DND-41 (cell line): ENCODE results near the gene TBC1D1.

Experiments
- ATAC-seq: fragments of 200-7000 bp; cut with Tn5 transposase; 3 replicates; pipeline ENCODE4 v1.9.1; 2021; ENCODE audit warnings: low read depth; ENCODE audit not compliant: insufficient read depth
- DNase-seq: peaks from one replicate; pipeline ENCODE4 v3.0.0-alpha.2; 2020
- H2AFZ ChIP-seq: 2 replicates; pipeline ENCODE4 v1.6.0; 2012; ENCODE audit warnings: low read depth, low read length
- H3K27ac ChIP-seq: 2 replicates; pipeline ENCODE4 v1.5.1; 2012; ENCODE audit warnings: low read length, inconsistent platforms
- H3K27me3 ChIP-seq: fragments of 200-600 bp; sonication (generic); 2 replicates; pipeline ENCODE4 v1.6.0; 2012; ENCODE audit warnings: low read length, mild to moderate bottlenecking, inconsistent platforms; ENCODE audit not compliant: insufficient read depth, poor library complexity
- H3K36me3 ChIP-seq: 2 replicates; pipeline ENCODE4 v1.5.1; 2012; ENCODE audit warnings: low read length, inconsistent platforms; ENCODE audit not compliant: insufficient read depth
- H3K4me1 ChIP-seq: 2 replicates; pipeline ENCODE4 v1.5.1; 2012; ENCODE audit warnings: mild to moderate bottlenecking, low read length; ENCODE audit not compliant: insufficient read depth
- H3K4me2 ChIP-seq: 2 replicates; pipeline ENCODE4 v1.6.0; 2012; ENCODE audit warnings: mild to moderate bottlenecking, moderate library complexity, low read length, inconsistent platforms; ENCODE audit not compliant: insufficient read depth
- H3K4me3 ChIP-seq, 2 experiments: fragments of 200-600 bp in 1 of 2; shearing (Covaris generic) in 1 of 2; 2 replicates each; pipeline ENCODE4 v1.5.1; 2012 to 2016; ENCODE audit warnings: inconsistent platforms in 2 of 2, low read length in 2 of 2, mild to moderate bottlenecking in 2 of 2, low read depth in 1 of 2, moderate library complexity in 1 of 2
- H3K79me2 ChIP-seq: 2 replicates; pipeline ENCODE4 v1.6.0; 2012; ENCODE audit warnings: low read length, inconsistent platforms; ENCODE audit not compliant: insufficient read depth
- H3K9ac ChIP-seq: 2 replicates; pipeline ENCODE4 v1.6.0; 2012; ENCODE audit warnings: low read depth, mild to moderate bottlenecking, inconsistent platforms, low read length, moderate library complexity
- H3K9me3 ChIP-seq: 2 replicates; pipeline ENCODE4 v1.5.1; 2012; ENCODE audit warnings: low read length, moderate library complexity, mild to moderate bottlenecking, inconsistent platforms; ENCODE audit not compliant: insufficient read depth, severe bottlenecking
- H4K20me1 ChIP-seq: 2 replicates; pipeline ENCODE4 v1.6.0; 2012; ENCODE audit warnings: low read length; ENCODE audit not compliant: insufficient read depth
- CTCF ChIP-seq: IDR thresholded peaks from 2 replicates; pipeline ENCODE4 v1.5.1; 2012; ENCODE audit warnings: borderline replicate concordance, low read length, moderate library complexity, mild to moderate bottlenecking; ENCODE audit not compliant: poor library complexity, severe bottlenecking; ENCODE audit errors: extremely low read depth
- EZH2 ChIP-seq: IDR thresholded peaks from 3 replicates; pipeline ENCODE4 v1.6.1; 2012; ENCODE audit warnings: borderline replicate concordance, low read depth, mild to moderate bottlenecking, moderate library complexity, low read length, inconsistent platforms; ENCODE audit not compliant: severe bottlenecking

The TBC1D1 gene

GRCh38 chr4:38145033-38145678 lies 254.3 kb downstream of the TBC1D1 start:
- H3K27ac ChIP-seq: no peak overlapping the region

GRCh38 chr4:38145741-38146140 lies 254.9 kb downstream of the TBC1D1 start:
- TF ChIP-seq CTCF (no peak), EZH2 (no peak)
- H3K9me3 ChIP-seq: no peaks in the 10 kb centered on the region
- H3K79me2 ChIP-seq: no peaks in the 10 kb centered on the region
- no peak overlapping the region for H2AFZ ChIP-seq
- no peaks in the 10 kb centered on the region for H4K20me1 ChIP-seq
- DNase-seq (no peak), ATAC-seq (no peak)
- H3K4me2 ChIP-seq: no peak overlapping the region
- no peak overlapping the region for H3K27ac ChIP-seq
- no peak overlapping the region for H3K4me3 ChIP-seq
- H3K36me3 ChIP-seq: no peaks in the 10 kb centered on the region
- no peaks in the 10 kb centered on the region for H3K27me3 ChIP-seq
- no peaks in the 10 kb centered on the region for H3K4me1 ChIP-seq
- H3K9ac ChIP-seq: no peak overlapping the region

More at GRCh38 chr4:38145033-38145678, 254.3 kb downstream of the TBC1D1 start:
- Histone ChIP-seq H4K20me1 (no peaks in the 10 kb centered on the region), H3K4me1 (no peaks in the 10 kb centered on the region), H3K9me3 (no peaks in the 10 kb centered on the region), H3K4me3 (no peak overlapping the region), H3K36me3 (peaks cover 3% of the 10 kb centered on the region; the same call in 1 of the 2 replicates), H3K9ac (no peak overlapping the region), H2AFZ (no peak overlapping the region), H3K4me2 (no peak overlapping the region), H3K79me2 (no peaks in the 10 kb centered on the region), H3K27me3 (no peaks in the 10 kb centered on the region)
- no peak for DNase-seq
- TF ChIP-seq EZH2 (no peak), CTCF (no peak)
- ATAC-seq: no peak

GRCh38 chr4:38146383-38146782 lies 255.5 kb downstream of the TBC1D1 start:
- Histone ChIP-seq H3K27ac (no peak overlapping the region), H3K4me1 (no peaks in the 10 kb centered on the region), H4K20me1 (no peaks in the 10 kb centered on the region), H3K36me3 (no peaks in the 10 kb centered on the region), H3K27me3 (no peaks in the 10 kb centered on the region), H3K4me2 (no peak overlapping the region), H3K4me3 (no peak overlapping the region), H3K9ac (no peak overlapping the region), H3K9me3 (no peaks in the 10 kb centered on the region), H2AFZ (no peak overlapping the region), H3K79me2 (no peaks in the 10 kb centered on the region)
- no peak for TF ChIP-seq CTCF
- no peak for TF ChIP-seq EZH2
- ATAC-seq: no peak
- no peak for DNase-seq
